ENCODE measurements around the gene AZU1. TPM values are rescaled to one million over a fixed set of nuclear protein-coding genes. Genes with fewer than 3 reads are reported as not detected.

Gene AZU1
- total RNA-seq, 1 donor from 2014 or later: 0.21 TPM

DNA sequence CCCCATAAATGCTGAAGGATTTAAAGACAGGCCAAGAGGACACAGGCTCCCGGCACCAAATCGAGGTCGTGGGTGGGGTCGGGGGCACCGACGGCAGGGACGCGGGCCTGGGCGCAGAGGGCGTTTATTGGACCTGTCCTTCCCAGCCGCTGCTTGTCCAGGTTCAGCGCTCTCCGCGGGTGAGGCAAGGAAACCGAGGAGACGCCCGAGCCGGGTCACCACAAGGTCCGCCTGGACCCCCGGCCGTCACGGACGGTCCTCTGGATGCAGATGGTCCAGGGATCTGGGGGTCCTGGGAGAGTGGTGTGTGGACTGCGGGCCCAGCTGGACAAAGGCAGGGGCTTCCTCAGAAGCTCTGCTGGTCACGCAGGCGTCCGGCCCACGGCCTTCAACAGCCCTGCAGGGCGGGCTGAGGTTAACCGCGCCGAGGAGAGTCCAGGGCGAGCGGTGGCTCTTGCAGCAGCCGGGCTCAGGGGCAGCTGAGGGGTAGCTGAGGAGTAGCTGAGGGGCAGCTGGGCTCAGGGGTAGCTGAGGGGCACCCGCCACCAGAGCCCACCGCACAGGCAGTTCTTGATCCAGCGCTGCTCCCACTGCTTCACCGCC lies 40.3 kb downstream of the AZU1 start:
- no peaks in the 10 kb centered on the region for H3K9me3 Mint-ChIP-seq (ENCODE audit: unreplicated experiment)
- DNase-seq (ENCODE audit: low spot score): no peak
- no peak overlapping the region for H3K27ac Mint-ChIP-seq (ENCODE audit: unreplicated experiment)
- H3K27me3 Mint-ChIP-seq (ENCODE audit: unreplicated experiment): peaks cover 14% of the 10 kb centered on the region
- H3K36me3 Mint-ChIP-seq (ENCODE audit: low read depth, unreplicated experiment): peaks cover 11% of the 10 kb centered on the region
- H3K4me1 Mint-ChIP-seq (ENCODE audit: unreplicated experiment): no peaks in the 10 kb centered on the region
- TF ChIP-seq, protein P1, sequence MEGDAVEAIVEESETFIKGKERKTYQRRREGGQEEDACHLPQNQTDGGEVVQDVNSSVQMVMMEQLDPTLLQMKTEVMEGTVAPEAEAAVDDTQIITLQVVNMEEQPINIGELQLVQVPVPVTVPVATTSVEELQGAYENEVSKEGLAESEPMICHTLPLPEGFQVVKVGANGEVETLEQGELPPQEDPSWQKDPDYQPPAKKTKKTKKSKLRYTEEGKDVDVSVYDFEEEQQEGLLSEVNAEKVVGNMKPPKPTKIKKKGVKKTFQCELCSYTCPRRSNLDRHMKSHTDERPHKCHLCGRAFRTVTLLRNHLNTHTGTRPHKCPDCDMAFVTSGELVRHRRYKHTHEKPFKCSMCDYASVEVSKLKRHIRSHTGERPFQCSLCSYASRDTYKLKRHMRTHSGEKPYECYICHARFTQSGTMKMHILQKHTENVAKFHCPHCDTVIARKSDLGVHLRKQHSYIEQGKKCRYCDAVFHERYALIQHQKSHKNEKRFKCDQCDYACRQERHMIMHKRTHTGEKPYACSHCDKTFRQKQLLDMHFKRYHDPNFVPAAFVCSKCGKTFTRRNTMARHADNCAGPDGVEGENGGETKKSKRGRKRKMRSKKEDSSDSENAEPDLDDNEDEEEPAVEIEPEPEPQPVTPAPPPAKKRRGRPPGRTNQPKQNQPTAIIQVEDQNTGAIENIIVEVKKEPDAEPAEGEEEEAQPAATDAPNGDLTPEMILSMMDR (IDR thresholded peaks at IDR 0.05; ENCODE audit: unreplicated experiment): no peak
- no peak overlapping the region for H3K4me3 Mint-ChIP-seq (ENCODE audit: unreplicated experiment)

GRCh38 chr19:868458-869244 lies 41.0 kb downstream of the AZU1 start:
- no peak overlapping the region for H3K27ac Mint-ChIP-seq (ENCODE audit: unreplicated experiment)
- H3K36me3 Mint-ChIP-seq (ENCODE audit: low read depth, unreplicated experiment): peaks cover 11% of the 10 kb centered on the region
- no peak for DNase-seq (ENCODE audit: low spot score)
- no peaks in the 10 kb centered on the region for H3K4me1 Mint-ChIP-seq (ENCODE audit: unreplicated experiment)
- H3K4me3 Mint-ChIP-seq (ENCODE audit: unreplicated experiment): no peak overlapping the region
- no peaks in the 10 kb centered on the region for H3K9me3 Mint-ChIP-seq (ENCODE audit: unreplicated experiment)
- TF ChIP-seq, protein P1 (IDR thresholded peaks at IDR 0.05; ENCODE audit: unreplicated experiment): no peak
- H3K27me3 Mint-ChIP-seq (ENCODE audit: unreplicated experiment): peaks cover 14% of the 10 kb centered on the region

DNA sequence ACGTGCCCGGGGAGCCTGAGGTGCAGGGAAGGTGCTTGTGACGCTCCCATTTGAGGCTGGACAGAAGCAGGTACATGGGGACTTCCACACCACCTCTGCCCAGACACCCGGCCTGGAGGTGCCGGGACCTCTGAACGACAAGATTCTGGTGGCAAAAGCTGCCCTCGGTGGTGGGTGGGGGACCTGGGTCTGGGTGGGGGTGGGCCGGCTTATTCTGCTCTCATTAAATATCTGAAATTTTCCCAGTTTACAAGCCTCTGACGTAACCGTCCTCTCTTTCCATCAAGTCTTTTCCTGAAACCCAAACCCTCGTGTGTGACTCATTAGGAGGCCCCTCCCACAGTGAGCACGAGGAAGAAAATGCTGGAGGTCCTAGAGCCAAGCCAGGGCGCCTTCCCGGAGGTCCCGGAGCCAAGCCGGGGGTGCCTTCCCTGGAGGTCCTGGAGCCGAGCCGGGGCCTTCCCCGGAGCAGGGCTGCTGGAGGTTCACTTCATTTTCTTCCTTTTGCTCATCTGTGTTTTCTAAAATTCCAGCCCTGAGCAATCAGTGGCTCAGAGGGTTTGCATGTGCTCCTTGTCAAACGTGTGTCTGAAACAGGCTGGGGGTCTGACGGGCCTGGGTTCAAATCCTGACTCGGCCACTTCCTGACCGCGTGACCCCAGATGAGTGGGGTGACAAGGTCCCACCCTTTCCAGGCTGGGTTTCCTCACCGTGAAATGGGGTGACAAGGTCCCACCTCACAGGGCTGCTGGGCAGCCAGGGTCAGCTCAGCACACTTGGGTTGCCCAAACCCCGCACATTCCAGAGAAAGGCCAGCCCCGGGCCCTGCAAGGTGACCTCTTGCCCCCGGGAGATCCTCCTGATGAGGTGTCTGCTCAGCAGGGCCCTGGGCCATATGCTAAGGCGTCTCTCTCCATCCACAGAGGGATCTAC lies 41.9 kb downstream of the AZU1 start:
- Mint-ChIP-seq H3K9me3 (ENCODE audit: unreplicated experiment) (no peaks in the 10 kb centered on the region), H3K27me3 (ENCODE audit: unreplicated experiment) (peaks cover 14% of the 10 kb centered on the region), H3K4me1 (ENCODE audit: unreplicated experiment) (no peaks in the 10 kb centered on the region), H3K27ac (ENCODE audit: unreplicated experiment) (no peak overlapping the region), H3K4me3 (ENCODE audit: unreplicated experiment) (no peak overlapping the region), H3K36me3 (ENCODE audit: low read depth, unreplicated experiment) (peaks cover 11% of the 10 kb centered on the region)
- DNase-seq (ENCODE audit: low spot score): no peak
- TF ChIP-seq, protein P1 (IDR thresholded peaks at IDR 0.05; ENCODE audit: unreplicated experiment): no peak

DNA sequence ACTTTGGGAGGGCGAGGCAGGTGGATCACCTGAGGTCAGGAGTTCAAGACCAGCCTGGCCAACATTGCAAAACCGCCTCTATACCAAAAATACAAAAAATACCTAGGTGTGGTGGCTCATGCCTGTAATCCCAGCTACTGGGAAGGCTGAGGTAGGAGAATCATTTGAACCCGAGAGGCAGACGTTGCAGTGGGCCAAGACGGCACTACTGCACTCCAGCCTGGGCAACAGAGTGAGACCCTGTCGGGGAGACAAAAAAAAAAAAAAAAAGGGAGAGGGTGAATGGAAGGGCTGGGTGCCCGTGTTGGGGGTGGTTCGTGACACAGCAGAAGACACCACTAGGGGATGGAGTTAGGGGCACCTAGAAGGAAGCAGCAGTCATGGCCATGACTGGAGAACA lies 42.7 kb downstream of the AZU1 start:
- no peak for DNase-seq (ENCODE audit: low spot score)
- Mint-ChIP-seq H3K27me3 (ENCODE audit: unreplicated experiment) (peaks cover 16% of the 10 kb centered on the region), H3K4me1 (ENCODE audit: unreplicated experiment) (no peaks in the 10 kb centered on the region), H3K36me3 (ENCODE audit: low read depth, unreplicated experiment) (peaks cover 11% of the 10 kb centered on the region), H3K4me3 (ENCODE audit: unreplicated experiment) (no peak overlapping the region), H3K9me3 (ENCODE audit: unreplicated experiment) (no peaks in the 10 kb centered on the region), H3K27ac (ENCODE audit: unreplicated experiment) (no peak overlapping the region)
- TF ChIP-seq, protein P1 (IDR thresholded peaks at IDR 0.05; ENCODE audit: unreplicated experiment): no peak

All from endothelial cell (in vitro differentiated cells).